ENCODE results near the gene C6orf141. TPM values are rescaled to one million over a fixed set of nuclear protein-coding genes. Genes with fewer than 3 reads are reported as not detected.

C6orf141 gene
- total RNA-seq, 1 donor from 2014 or later, result 0.77 TPM

DNA sequence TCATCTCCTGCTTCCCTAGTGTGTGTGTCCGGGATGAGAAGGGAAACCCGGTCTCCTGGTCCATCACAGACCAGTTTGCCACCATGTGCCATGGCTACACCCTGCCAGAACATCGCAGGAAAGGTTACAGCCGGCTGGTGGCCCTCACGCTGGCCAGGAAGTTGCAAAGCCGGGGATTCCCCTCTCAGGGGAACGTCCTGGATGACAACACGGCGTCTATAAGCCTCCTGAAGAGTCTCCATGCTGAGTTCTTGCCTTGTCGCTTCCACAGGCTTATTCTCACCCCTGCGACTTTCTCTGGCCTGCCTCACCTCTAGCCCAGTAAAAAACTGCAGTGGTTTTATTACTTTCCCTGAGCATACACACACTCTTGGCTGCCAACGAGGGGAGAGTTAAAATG is 23.9 kb upstream of the C6orf141 start:
- Mint-ChIP-seq H3K9me3 (ENCODE audit: unreplicated experiment) (no peaks in the 10 kb centered on the region), H3K4me1 (ENCODE audit: unreplicated experiment) (no peaks in the 10 kb centered on the region), H3K27me3 (ENCODE audit: unreplicated experiment) (no peaks in the 10 kb centered on the region), H3K4me3 (ENCODE audit: unreplicated experiment) (no peak overlapping the region), H3K27ac (ENCODE audit: unreplicated experiment) (no peak overlapping the region), H3K36me3 (ENCODE audit: low read depth, unreplicated experiment) (no peaks in the 10 kb centered on the region)
- TF ChIP-seq, protein P1, sequence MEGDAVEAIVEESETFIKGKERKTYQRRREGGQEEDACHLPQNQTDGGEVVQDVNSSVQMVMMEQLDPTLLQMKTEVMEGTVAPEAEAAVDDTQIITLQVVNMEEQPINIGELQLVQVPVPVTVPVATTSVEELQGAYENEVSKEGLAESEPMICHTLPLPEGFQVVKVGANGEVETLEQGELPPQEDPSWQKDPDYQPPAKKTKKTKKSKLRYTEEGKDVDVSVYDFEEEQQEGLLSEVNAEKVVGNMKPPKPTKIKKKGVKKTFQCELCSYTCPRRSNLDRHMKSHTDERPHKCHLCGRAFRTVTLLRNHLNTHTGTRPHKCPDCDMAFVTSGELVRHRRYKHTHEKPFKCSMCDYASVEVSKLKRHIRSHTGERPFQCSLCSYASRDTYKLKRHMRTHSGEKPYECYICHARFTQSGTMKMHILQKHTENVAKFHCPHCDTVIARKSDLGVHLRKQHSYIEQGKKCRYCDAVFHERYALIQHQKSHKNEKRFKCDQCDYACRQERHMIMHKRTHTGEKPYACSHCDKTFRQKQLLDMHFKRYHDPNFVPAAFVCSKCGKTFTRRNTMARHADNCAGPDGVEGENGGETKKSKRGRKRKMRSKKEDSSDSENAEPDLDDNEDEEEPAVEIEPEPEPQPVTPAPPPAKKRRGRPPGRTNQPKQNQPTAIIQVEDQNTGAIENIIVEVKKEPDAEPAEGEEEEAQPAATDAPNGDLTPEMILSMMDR (IDR thresholded peaks at IDR 0.05; ENCODE audit: unreplicated experiment), result no peak
- DNase-seq (ENCODE audit: low spot score), result no peak

DNA sequence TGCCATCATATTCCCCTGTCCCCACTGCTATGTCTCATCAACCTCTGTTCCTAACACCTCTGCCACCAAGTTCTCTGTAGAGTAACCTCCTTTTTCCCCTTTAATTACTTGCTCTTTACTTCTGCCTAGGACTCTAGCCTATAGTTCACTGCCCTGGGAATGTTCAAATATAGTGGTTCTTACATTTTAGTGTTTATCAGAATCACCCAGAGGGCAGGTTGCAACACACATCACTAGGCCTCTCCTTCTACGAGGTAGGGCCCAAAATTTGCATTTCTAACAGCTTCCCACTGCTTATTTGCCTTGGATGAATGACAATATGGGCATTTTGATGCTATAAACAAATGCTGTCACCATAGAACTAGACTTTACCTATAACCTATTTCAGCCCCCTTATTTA is 23.1 kb upstream of the C6orf141 start:
- H3K4me3 Mint-ChIP-seq (ENCODE audit: unreplicated experiment), result no peak overlapping the region
- TF ChIP-seq, protein P1 (IDR thresholded peaks at IDR 0.05; ENCODE audit: unreplicated experiment), result no peak
- H3K36me3 Mint-ChIP-seq (ENCODE audit: low read depth, unreplicated experiment), result no peaks in the 10 kb centered on the region
- no peaks in the 10 kb centered on the region for H3K4me1 Mint-ChIP-seq (ENCODE audit: unreplicated experiment)
- no peak for DNase-seq (ENCODE audit: low spot score)
- H3K9me3 Mint-ChIP-seq (ENCODE audit: unreplicated experiment), result no peaks in the 10 kb centered on the region
- no peak overlapping the region for H3K27ac Mint-ChIP-seq (ENCODE audit: unreplicated experiment)
- H3K27me3 Mint-ChIP-seq (ENCODE audit: unreplicated experiment), result no peaks in the 10 kb centered on the region

DNA sequence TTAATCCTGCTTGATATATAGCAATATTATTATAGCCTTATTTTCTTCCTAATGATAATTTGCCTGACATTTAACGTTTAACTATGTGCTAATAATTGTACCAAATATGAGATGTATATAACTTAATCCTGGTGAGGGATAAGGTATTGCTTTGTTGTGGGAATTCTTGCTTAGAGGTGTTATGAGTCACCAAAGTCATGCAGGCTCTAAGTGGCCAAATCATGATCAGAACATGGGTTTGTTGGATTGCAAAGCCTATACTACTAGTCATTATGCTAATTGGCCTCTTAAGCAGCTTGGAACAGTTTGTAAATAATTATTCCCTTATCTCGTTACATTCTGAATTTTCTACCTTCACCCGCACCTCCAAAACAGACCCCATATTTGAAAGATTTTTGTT is 21.9 kb upstream of the C6orf141 start:
- H3K9me3 Mint-ChIP-seq (ENCODE audit: unreplicated experiment), result no peaks in the 10 kb centered on the region
- DNase-seq (ENCODE audit: low spot score), result no peak
- H3K36me3 Mint-ChIP-seq (ENCODE audit: low read depth, unreplicated experiment), result no peaks in the 10 kb centered on the region
- H3K27me3 Mint-ChIP-seq (ENCODE audit: unreplicated experiment), result no peaks in the 10 kb centered on the region
- no peak overlapping the region for H3K27ac Mint-ChIP-seq (ENCODE audit: unreplicated experiment)
- H3K4me3 Mint-ChIP-seq (ENCODE audit: unreplicated experiment), result no peak overlapping the region
- TF ChIP-seq, protein P1 (IDR thresholded peaks at IDR 0.05; ENCODE audit: unreplicated experiment), result no peak
- H3K4me1 Mint-ChIP-seq (ENCODE audit: unreplicated experiment), result no peaks in the 10 kb centered on the region

DNA sequence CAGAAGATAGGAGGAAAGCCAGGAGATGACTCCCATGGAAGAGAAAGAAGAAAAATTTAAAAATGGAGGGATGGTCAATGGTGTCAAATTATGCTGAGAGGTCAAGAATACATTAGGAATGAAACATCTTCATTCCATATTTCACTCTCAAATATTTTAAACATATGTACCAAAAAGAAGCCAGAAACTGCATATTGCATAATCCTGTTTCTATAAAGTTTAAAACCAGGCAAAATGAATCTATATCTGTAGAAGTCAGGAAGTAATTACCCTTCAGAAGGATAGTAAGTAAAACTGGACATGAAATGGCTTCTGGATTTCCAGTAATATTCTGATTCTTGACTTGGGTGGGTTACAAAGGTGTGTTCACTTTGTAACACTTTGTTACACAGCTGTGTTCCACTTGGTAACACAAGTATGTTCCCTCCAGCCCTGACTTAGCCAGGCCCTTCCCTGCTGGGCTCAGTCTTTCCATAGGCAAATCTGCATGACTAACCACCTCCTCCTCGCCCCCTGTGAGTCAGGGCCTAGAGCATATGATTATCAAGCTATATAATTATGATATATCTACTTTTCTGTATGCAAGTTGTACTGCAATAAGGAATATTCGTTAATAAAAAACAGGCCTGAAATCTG is 20.2 kb upstream of the C6orf141 start:
- no peak for DNase-seq (ENCODE audit: low spot score)
- TF ChIP-seq, protein P1 (IDR thresholded peaks at IDR 0.05; ENCODE audit: unreplicated experiment), result no peak
- H3K27ac Mint-ChIP-seq (ENCODE audit: unreplicated experiment), result no peak overlapping the region
- no peaks in the 10 kb centered on the region for H3K36me3 Mint-ChIP-seq (ENCODE audit: low read depth, unreplicated experiment)
- H3K4me1 Mint-ChIP-seq (ENCODE audit: unreplicated experiment), result no peaks in the 10 kb centered on the region
- H3K27me3 Mint-ChIP-seq (ENCODE audit: unreplicated experiment), result no peaks in the 10 kb centered on the region
- H3K4me3 Mint-ChIP-seq (ENCODE audit: unreplicated experiment), result no peak overlapping the region
- H3K9me3 Mint-ChIP-seq (ENCODE audit: unreplicated experiment), result no peaks in the 10 kb centered on the region

DNA sequence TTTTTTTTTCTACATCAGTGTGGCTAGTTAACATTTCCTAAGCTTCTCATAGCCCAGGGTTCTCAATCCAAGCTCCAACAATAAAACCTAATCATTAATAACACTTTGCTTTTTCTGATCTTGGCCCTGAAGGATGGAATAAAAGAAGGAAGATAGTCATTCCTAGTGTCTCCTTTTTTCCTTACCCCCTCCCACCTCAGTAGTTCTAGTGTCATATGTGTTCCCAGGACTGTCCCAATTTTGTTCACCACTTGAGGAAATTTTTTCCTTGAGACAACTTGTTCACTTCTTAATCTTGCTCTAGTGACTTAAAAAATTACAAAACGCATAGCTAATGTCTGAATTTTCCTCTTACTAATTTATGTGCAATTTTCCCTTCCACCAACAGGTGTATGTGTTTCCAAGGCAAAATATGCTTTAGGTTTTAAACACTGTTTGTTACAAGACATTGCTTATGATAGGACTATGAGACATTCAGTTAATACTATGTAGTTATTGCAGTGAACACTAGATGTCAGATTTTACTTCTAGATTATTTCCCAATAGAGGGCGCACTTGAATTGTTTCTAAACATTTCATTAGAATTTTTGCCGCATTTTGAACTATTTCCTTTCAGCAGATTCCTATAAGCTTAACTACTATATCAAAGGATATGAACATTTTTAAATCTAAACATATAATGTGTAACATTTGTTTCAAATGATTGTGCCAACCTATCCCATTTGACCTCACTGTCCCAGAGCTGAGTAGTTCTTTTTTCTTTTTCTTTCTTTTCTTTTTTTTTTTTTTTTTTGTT is 18.5 kb upstream of the C6orf141 start:
- Mint-ChIP-seq H3K36me3 (ENCODE audit: low read depth, unreplicated experiment) (no peaks in the 10 kb centered on the region), H3K9me3 (ENCODE audit: unreplicated experiment) (no peaks in the 10 kb centered on the region), H3K4me1 (ENCODE audit: unreplicated experiment) (no peaks in the 10 kb centered on the region), H3K27me3 (ENCODE audit: unreplicated experiment) (no peaks in the 10 kb centered on the region), H3K27ac (ENCODE audit: unreplicated experiment) (no peak overlapping the region), H3K4me3 (ENCODE audit: unreplicated experiment) (no peak overlapping the region)
- no peak for DNase-seq (ENCODE audit: low spot score)
- TF ChIP-seq, protein P1 (IDR thresholded peaks at IDR 0.05; ENCODE audit: unreplicated experiment), result peak; percentile 96
